IMR-90 (cell line): Measurements from ENCODE around the gene INPPL1. TPM values are rescaled to one million over a fixed set of nuclear protein-coding genes. Genes with fewer than 3 reads are reported as not detected.

ENCODE experiments used
- ATAC-seq: fragments of 200-7000 bp; cut with Tn5 transposase; 2 replicates; pipeline ENCODE4 v1.9.1; 2020; ENCODE audit warnings: low read depth, mild to moderate bottlenecking, moderate library complexity
- BruUV-seq: library from RNA; stranded (reverse); fragments of 400-500 nt; replicated peaks from 2 replicates; lab custom pipeline; 2021; lab: Mats Ljungman, UMichigan
- CTCF ChIA-PET: fragments of 300-600 bp; formaldehyde crosslinking; extraction: SDS; loops from one replicate; lab custom pipeline; 2021; ENCODE audit warnings: antibody characterized with exemption; lab: Yijun Ruan, JAX
- POLR2A ChIA-PET: fragments of 300-600 bp; sonication (Branson Sonifier 250); formaldehyde crosslinking; loops from one replicate; lab custom pipeline; 2022; ENCODE audit warnings: antibody characterized with exemption; ENCODE audit not compliant: unreplicated experiment; lab: Charles Lee
- DNase-seq: peaks from one replicate; pipeline ENCODE4 v3.0.0; 2013
- H2AFZ ChIP-seq: replicated peaks from 2 replicates; pipeline ENCODE3; 2013; ENCODE audit warnings: low read length, mild to moderate bottlenecking; ENCODE audit not compliant: poor library complexity
- H2AK5ac ChIP-seq: 2 replicates; pipeline ENCODE4 v1.6.1; 2013; ENCODE audit warnings: low read depth, low read length, inconsistent platforms
- H2AK9ac ChIP-seq: replicated peaks from 2 replicates; pipeline ENCODE3; 2013; ENCODE audit warnings: mild to moderate bottlenecking, low read depth, low read length, moderate library complexity; ENCODE audit not compliant: poor library complexity
- H2BK120ac ChIP-seq: 2 replicates; pipeline ENCODE4 v1.6.1; 2013; ENCODE audit warnings: low read depth, low read length, inconsistent platforms
- H2BK15ac ChIP-seq: 3 replicates; pipeline ENCODE4 v1.6.1; 2013; ENCODE audit warnings: low read depth, low read length, inconsistent platforms
- H2BK20ac ChIP-seq: 2 replicates; pipeline ENCODE4 v1.6.1; 2013; ENCODE audit warnings: low read depth, mild to moderate bottlenecking, inconsistent platforms, low read length, moderate library complexity
- H2BK5ac ChIP-seq: 2 replicates; pipeline ENCODE4 v1.6.1; 2013; ENCODE audit warnings: mild to moderate bottlenecking, low read depth, low read length, inconsistent platforms; ENCODE audit not compliant: poor library complexity, severe bottlenecking
- H3K14ac ChIP-seq: replicated peaks from 2 replicates; pipeline ENCODE4 v1.6.1; 2013; ENCODE audit warnings: low read depth, low read length, inconsistent platforms
- H3K18ac ChIP-seq: 2 replicates; pipeline ENCODE4 v1.6.1; 2013; ENCODE audit warnings: low read depth, low read length, control low read depth
- H3K23ac ChIP-seq: 2 replicates; pipeline ENCODE4 v1.6.1; 2013; ENCODE audit warnings: low read depth, low read length, inconsistent platforms
- H3K27ac ChIP-seq: 2 replicates; pipeline ENCODE4 v1.5.1; 2013; ENCODE audit warnings: mild to moderate bottlenecking, control low read depth, low read length; ENCODE audit not compliant: insufficient read depth
- H3K27me3 ChIP-seq: 2 replicates; pipeline ENCODE4 v1.6.1; 2013; ENCODE audit warnings: low read length; ENCODE audit not compliant: control insufficient read depth, insufficient read depth
- H3K36me3 ChIP-seq: 2 replicates; pipeline ENCODE4 v1.6.1; 2013; ENCODE audit warnings: low read length, mixed read lengths; ENCODE audit not compliant: control insufficient read depth, insufficient read depth
- H3K4ac ChIP-seq: 2 replicates; pipeline ENCODE4 v1.6.1; 2013; ENCODE audit warnings: low read depth, low read length, inconsistent platforms
- H3K4me1 ChIP-seq: 2 replicates; pipeline ENCODE4 v1.6.1; 2013; ENCODE audit warnings: low read length, mixed read lengths; ENCODE audit not compliant: control insufficient read depth, insufficient read depth
- H3K4me2 ChIP-seq: 2 replicates; pipeline ENCODE4 v1.6.1; 2013; ENCODE audit warnings: low read depth, mild to moderate bottlenecking, control low read depth, low read length, moderate library complexity
- H3K4me3 ChIP-seq: 2 replicates; pipeline ENCODE4 v1.5.1; 2013; ENCODE audit warnings: low read depth, mild to moderate bottlenecking, control low read depth, low read length, moderate library complexity; ENCODE audit not compliant: insufficient read depth
- H3K56ac ChIP-seq: 2 replicates; pipeline ENCODE4 v1.6.1; 2013; ENCODE audit warnings: low read length, inconsistent platforms; ENCODE audit not compliant: insufficient read depth; ENCODE audit errors: extremely low read depth
- H3K79me1 ChIP-seq, 2 experiments: 2 replicates each; pipeline ENCODE4 v1.6.1; 2013; ENCODE audit warnings: low read length in 2 of 2, inconsistent platforms in 1 of 2, low read depth in 1 of 2
- H3K9ac ChIP-seq: 2 replicates; pipeline ENCODE4 v1.6.1; 2013; ENCODE audit warnings: low read depth, low read length, control low read depth
- H3K9me1 ChIP-seq: 2 replicates; pipeline ENCODE4 v1.6.1; 2013; ENCODE audit warnings: low read length, inconsistent platforms; ENCODE audit not compliant: insufficient read depth
- H3K9me3 ChIP-seq: 2 replicates; pipeline ENCODE4 v1.6.1; 2013; ENCODE audit warnings: low read length; ENCODE audit not compliant: control insufficient read depth, insufficient read depth
- H4K20me1 ChIP-seq: 2 replicates; pipeline ENCODE4 v1.6.1; 2013; ENCODE audit warnings: low read length, inconsistent platforms; ENCODE audit not compliant: insufficient read depth
- H4K5ac ChIP-seq: 2 replicates; pipeline ENCODE4 v1.6.1; 2013; ENCODE audit warnings: mild to moderate bottlenecking, low read depth, low read length, control low read depth
- H4K8ac ChIP-seq, 2 experiments: 2 replicates each; pipeline ENCODE4 v1.6.1; 2013; ENCODE audit warnings: low read depth in 2 of 2, low read length in 2 of 2, control low read depth in 1 of 2, inconsistent platforms in 1 of 2
- H4K91ac ChIP-seq: 2 replicates; pipeline ENCODE4 v1.6.1; 2013; ENCODE audit warnings: low read depth, low read length, inconsistent platforms; ENCODE audit not compliant: insufficient read depth
- BHLHE40 ChIP-seq: fragments of 150-350 bp; IDR thresholded peaks from 2 replicates; pipeline ENCODE4 v1.6.1; 2016; ENCODE audit warnings: mild to moderate bottlenecking, low read depth, low read length
- CEBPB ChIP-seq: IDR thresholded peaks from 2 replicates; pipeline ENCODE4 v1.6.1; 2012; ENCODE audit warnings: low read depth, low read length, improper control_type of control experiment
- CHD1 ChIP-seq: IDR thresholded peaks from 2 replicates; pipeline ENCODE4 v1.6.1; 2012; ENCODE audit warnings: low read depth, low read length, improper control_type of control experiment
- CTCF ChIP-seq: conservative IDR thresholded peaks from 2 replicates; pipeline ENCODE4 v1.5.1; 2012; ENCODE audit warnings: mild to moderate bottlenecking, low read depth, low read length, improper control_type of control experiment
- ELK1 ChIP-seq: fragments of 150-350 bp; IDR thresholded peaks from 2 replicates; pipeline ENCODE4 v1.6.1; 2016; ENCODE audit warnings: low read depth, mild to moderate bottlenecking, low read length, moderate library complexity, borderline replicate concordance
- FOS ChIP-seq: fragments of 150-350 bp; IDR thresholded peaks from 2 replicates; pipeline ENCODE4 v1.6.1; 2016; ENCODE audit warnings: low read depth, low read length
- MAFK ChIP-seq: IDR thresholded peaks from 2 replicates; pipeline ENCODE4 v1.6.1; 2012; ENCODE audit warnings: low read depth, low read length, improper control_type of control experiment
- MAZ ChIP-seq: IDR thresholded peaks from 2 replicates; pipeline ENCODE4 v1.6.1; 2012; ENCODE audit warnings: low read depth, mild to moderate bottlenecking, low read length, improper control_type of control experiment, moderate library complexity, borderline replicate concordance
- MXI1 ChIP-seq: IDR thresholded peaks from 2 replicates; pipeline ENCODE4 v1.6.1; 2012; ENCODE audit warnings: low read depth, mild to moderate bottlenecking, low read length, moderate library complexity, borderline replicate concordance
- NFE2L2 ChIP-seq: fragments of 150-350 bp; IDR thresholded peaks from 2 replicates; pipeline ENCODE4 v1.6.1; 2016; ENCODE audit warnings: low read depth, mild to moderate bottlenecking, low read length
- POLR2A ChIP-seq: IDR thresholded peaks from 2 replicates; pipeline ENCODE4 v1.6.1; 2012; ENCODE audit warnings: mild to moderate bottlenecking, low read depth, low read length
- RAD21 ChIP-seq: IDR thresholded peaks from 2 replicates; pipeline ENCODE4 v1.6.1; 2012; ENCODE audit warnings: low read length, improper control_type of control experiment
- RCOR1 ChIP-seq: IDR thresholded peaks from 2 replicates; pipeline ENCODE4 v1.6.1; 2012; ENCODE audit warnings: mild to moderate bottlenecking, low read length, improper control_type of control experiment; ENCODE audit not compliant: insufficient replicate concordance
- RFX5 ChIP-seq: IDR thresholded peaks from 2 replicates; pipeline ENCODE4 v1.8.0; 2012; ENCODE audit warnings: low read depth, mild to moderate bottlenecking, low read length, moderate library complexity
- SMC3 ChIP-seq: fragments of 150-350 bp; IDR thresholded peaks from 2 replicates; pipeline ENCODE4 v1.6.1; 2016; ENCODE audit warnings: low read depth, mild to moderate bottlenecking, antibody characterized with exemption, low read length, moderate library complexity
- USF2 ChIP-seq: fragments of 150-350 bp; IDR thresholded peaks from 2 replicates; pipeline ENCODE4 v1.6.1; 2017; ENCODE audit warnings: mild to moderate bottlenecking, antibody characterized with exemption, low read length, low read depth
- WGBS, 2 experiments: methylation state at CpG; one replicate each; pipeline versions ENCODE4 v1.1.5 to v1.1.7; 2013; ENCODE audit warnings: missing lambda C conversion rate in 2 of 2; ENCODE audit not compliant: insufficient read length in 1 of 2; ENCODE audit errors: extremely low coverage in 2 of 2; 5-methylcytosine and 5-hydroxymethylcytosine counted together
- dilution Hi-C: fragments of 300-500 bp; cut with HindIII; formaldehyde crosslinking; loops from one replicate; pipeline ENCODE4 v1.14.3; 2018; ENCODE audit warnings: low sequenced_read_pairs; ENCODE audit not compliant: unreplicated experiment
- in situ Hi-C: fragments of 300-500 bp; cut with MboI; formaldehyde crosslinking; loops from 3 replicates; pipeline ENCODE4 v1.14.3; 2019; ENCODE audit warnings: low sequenced_read_pairs, inconsistent platforms, mixed read lengths
- intact Hi-C: fragments of 100-400 bp; cut with micrococcal nuclease; formaldehyde crosslinking; loops from 2 replicates; pipeline ENCODE4 v1.10.0; 2022
- polyA plus RNA-seq, 3 experiments: library from polyadenylated mRNA; depleted of rRNA; stranded (reverse); fragments of >200 nt; gene quantifications; 2 replicates each; pipeline ENCODE4 v1.2.3, GENCODE V29; 2012; ENCODE audit warnings: low replicate concordance in 1 of 3
- total RNA-seq: library from RNA; depleted of rRNA; stranded (reverse); fragments of >200 nt; gene quantifications from 2 replicates; pipeline ENCODE4 v1.2.3, GENCODE V29; 2012

INPPL1 gene
- total and polyA plus RNA-seq, 2 of the 4 experiments (the other 2 are of a cell fraction): 27.4 to 105 TPM

GRCh38 chr11:72191961-72192381, 32.6 kb upstream of the INPPL1 start, which contains the start of gene FOLR1:
TSS of gene FOLR1 (plus strand) at chr11:72192140. CDS start at chr11:72192174, 34 bp downstream.
- H3K18ac ChIP-seq: no peak within 1 kb of the TSS
- H2BK15ac ChIP-seq: no peak within 1 kb of the TSS
- WGBS, 2 experiments: 50% methylated on average over 1 of the region's 5 CpGs; no CpG with 5 or more reads in 1 of the 2 experiments
- no peak within 1 kb of the TSS for H4K5ac ChIP-seq
- no peak within 1 kb of the TSS for H2AK9ac ChIP-seq
- no peaks in the 10 kb centered on the region for H3K79me1 ChIP-seq
- POLR2A ChIA-PET: no interaction called here
- no peak within 1 kb of the TSS for H3K27ac ChIP-seq
- H2BK5ac ChIP-seq: no peak within 1 kb of the TSS
- H4K8ac ChIP-seq: no peak within 1 kb of the TSS
- intact Hi-C loops (no loop called here), dilution Hi-C loops (no loop called here), in situ Hi-C loops (no loop called here)
- no peaks in the 10 kb centered on the region for H3K36me3 ChIP-seq
- ATAC-seq (no peak), DNase-seq (no peak)
- H4K91ac ChIP-seq: no peak within 1 kb of the TSS
- no peak within 1 kb of the TSS for H3K9ac ChIP-seq
- H3K14ac ChIP-seq: no peak within 1 kb of the TSS
- peak within 1 kb of the TSS; percentile 61 for H2AFZ ChIP-seq
- H3K9me1 ChIP-seq: no peaks in the 10 kb centered on the region
- CTCF ChIA-PET: no interaction called here
- no peaks in the 10 kb centered on the region for H4K20me1 ChIP-seq
- no TSS peak for BruUV-seq
- no peak within 1 kb of the TSS for H3K4me2 ChIP-seq
- no peaks in the 10 kb centered on the region for H3K4me1 ChIP-seq
- H3K4me3 ChIP-seq: no peak within 1 kb of the TSS
- no peak within 1 kb of the TSS for H2BK20ac ChIP-seq
- no peak within 1 kb of the TSS for H3K4ac ChIP-seq
- no peak within 1 kb of the TSS for H2AK5ac ChIP-seq
- H3K23ac ChIP-seq: no peak within 1 kb of the TSS
- H3K27me3 ChIP-seq: peaks cover 12% of the 10 kb centered on the region; the same call in 1 of the 2 replicates
- no peak within 1 kb of the TSS for H2BK120ac ChIP-seq
- no peak within 1 kb of the TSS for H3K56ac ChIP-seq
- TF ChIP-seq SMC3 (no peak), BHLHE40 (no peak), NFE2L2 (no peak), FOS (no peak), CTCF (no peak), RAD21 (no peak), MAZ (no peak), ELK1 (no peak), CHD1 (no peak), MXI1 (no peak), MAFK (no peak), USF2 (no peak), POLR2A (no peak), RCOR1 (no peak), CEBPB (no peak), RFX5 (no peak)
- no peaks in the 10 kb centered on the region for H3K9me3 ChIP-seq
